Stimulated activated memory B cell treated with anti-CD40 and anti-IgM and Interleukin-4, amounts not matched to agents 10 μg/mL and 1 μg/mL and 100 μg/mL, for 72 hours (primary cell): ENCODE results near the gene SHH.
"Not testable (repeated sequence)": the region's sequence is repeated elsewhere in the genome, so short reads cannot be mapped to it uniquely, and the experiment has no call there.

Source experiments
- ATAC-seq: fragments of 150-1000 bp; cut with Tn5 transposase; 2 replicates; pipeline ENCODE4 v1.10.0; 2021
- H3K27ac Mint-ChIP-seq: one replicate; pipeline ENCODE4 v1.8.0; 2022; ENCODE audit warnings: mild to moderate bottlenecking, mixed read lengths
- H3K27me3 Mint-ChIP-seq: one replicate; pipeline ENCODE4 v1.8.0; 2022; ENCODE audit warnings: mixed read lengths
- H3K36me3 Mint-ChIP-seq: one replicate; pipeline ENCODE4 v1.8.0; 2022; ENCODE audit warnings: mixed read lengths
- H3K4me1 Mint-ChIP-seq: one replicate; pipeline ENCODE4 v1.8.0; 2022; ENCODE audit warnings: mixed read lengths
- H3K4me3 Mint-ChIP-seq: one replicate; pipeline ENCODE4 v1.8.0; 2022; ENCODE audit warnings: mild to moderate bottlenecking, moderate library complexity, mixed read lengths
- H3K9me3 Mint-ChIP-seq: one replicate; pipeline ENCODE4 v1.8.0; 2022; ENCODE audit warnings: mixed read lengths

Gene SHH

GRCh38 chr7:155846936-155847335 lies 34.7 kb upstream of the SHH start:
- Mint-ChIP-seq H3K4me3 (no peak overlapping the region), H3K27me3 (peaks cover 34% of the 10 kb centered on the region), H3K9me3 (no peaks in the 10 kb centered on the region), H3K4me1 (no peaks in the 10 kb centered on the region), H3K27ac (no peak overlapping the region), H3K36me3 (no peaks in the 10 kb centered on the region)
- no peak for ATAC-seq

DNA sequence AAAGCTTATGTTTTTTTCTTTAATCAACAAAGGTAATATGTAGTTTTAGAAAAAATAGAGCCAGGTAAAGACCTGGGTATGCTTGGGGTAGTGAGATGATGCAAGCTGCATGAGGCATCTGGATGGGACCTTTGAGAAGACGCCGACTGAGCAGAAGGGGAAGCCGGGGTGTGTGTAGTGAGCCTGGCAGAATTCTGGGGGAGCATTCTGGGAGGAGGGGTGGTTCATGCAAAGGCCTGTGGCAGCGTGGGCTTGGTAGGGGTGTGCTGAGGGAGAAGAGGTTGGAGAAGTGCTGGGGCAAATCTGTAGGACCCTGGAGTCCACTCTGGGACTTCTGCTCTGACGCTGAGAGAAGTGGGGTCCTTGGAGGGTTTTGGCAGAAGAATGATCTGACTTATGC lies 33.9 kb upstream of the SHH start:
- Mint-ChIP-seq H3K4me1 (no peaks in the 10 kb centered on the region), H3K36me3 (no peaks in the 10 kb centered on the region), H3K27ac (no peak overlapping the region), H3K9me3 (no peaks in the 10 kb centered on the region), H3K4me3 (no peak overlapping the region), H3K27me3 (peaks cover 35% of the 10 kb centered on the region)
- no peak for ATAC-seq

- no peaks in the 10 kb centered on the region for H3K36me3 Mint-ChIP-seq
- H3K4me3 Mint-ChIP-seq = no peak overlapping the region
- peaks cover 29% of the 10 kb centered on the region for H3K27me3 Mint-ChIP-seq
- no peaks in the 10 kb centered on the region for H3K4me1 Mint-ChIP-seq
- no peaks in the 10 kb centered on the region for H3K9me3 Mint-ChIP-seq
- H3K27ac Mint-ChIP-seq = no peak overlapping the region
- no peak for ATAC-seq
These were observed 33.0 kb upstream of the SHH start for GRCh38 chr7:155845226-155845625.

DNA sequence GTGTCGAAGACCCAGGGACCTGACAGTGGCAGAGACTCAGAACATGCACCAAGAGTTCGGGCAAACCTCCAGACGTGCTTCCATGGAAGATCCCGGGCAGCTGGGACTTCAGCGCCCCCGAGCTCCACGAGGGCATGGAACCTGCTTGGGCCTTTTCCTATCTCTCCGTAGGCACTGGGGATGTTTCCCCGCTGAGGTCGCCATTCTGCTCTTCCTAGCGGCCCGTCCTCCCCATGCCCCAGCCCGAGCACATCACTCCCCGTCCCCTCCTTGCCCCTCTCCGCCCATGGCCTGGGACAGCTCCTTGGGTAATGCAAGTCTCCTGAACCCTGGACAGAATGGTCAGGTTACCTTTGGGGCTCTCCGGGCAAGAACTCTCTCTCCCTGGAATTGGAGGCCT lies 32.3 kb upstream of the SHH start:
- no peak for ATAC-seq
- no peaks in the 10 kb centered on the region for H3K36me3 Mint-ChIP-seq
- H3K27me3 Mint-ChIP-seq = peaks cover 22% of the 10 kb centered on the region
- no peaks in the 10 kb centered on the region for H3K4me1 Mint-ChIP-seq
- H3K9me3 Mint-ChIP-seq = no peaks in the 10 kb centered on the region
- no peak overlapping the region for H3K27ac Mint-ChIP-seq
- H3K4me3 Mint-ChIP-seq = no peak overlapping the region

DNA sequence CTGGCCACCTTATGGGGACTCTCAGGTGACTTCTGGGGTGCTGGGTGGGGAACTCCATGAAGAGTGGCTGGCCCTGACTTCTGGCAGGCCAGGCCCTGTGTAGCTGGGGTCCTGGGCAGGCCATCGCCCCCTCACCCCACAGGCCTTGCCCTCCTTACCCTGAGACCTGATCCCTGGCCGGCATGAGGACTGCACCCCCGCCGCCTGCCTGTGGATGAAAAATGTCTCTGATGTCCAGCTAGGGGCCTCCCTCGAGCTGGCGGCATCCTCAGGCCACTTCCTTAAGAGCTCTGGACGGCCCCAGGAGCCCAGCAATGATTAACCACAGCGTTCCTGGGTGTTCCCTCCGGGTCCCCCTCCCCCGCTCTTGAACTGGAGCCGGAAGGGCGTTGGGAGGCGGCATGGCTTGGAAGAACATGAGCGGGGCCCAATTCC lies 31.8 kb upstream of the SHH start:
- Mint-ChIP-seq H3K27ac (no peak overlapping the region), H3K27me3 (peaks cover 18% of the 10 kb centered on the region), H3K9me3 (no peaks in the 10 kb centered on the region), H3K4me1 (no peaks in the 10 kb centered on the region), H3K36me3 (no peaks in the 10 kb centered on the region), H3K4me3 (no peak overlapping the region)
- no peak for ATAC-seq

GRCh38 chr7:155843426-155844018 lies 31.3 kb upstream of the SHH start:
- H3K9me3 Mint-ChIP-seq = no peaks in the 10 kb centered on the region
- no peaks in the 10 kb centered on the region for H3K4me1 Mint-ChIP-seq
- no peaks in the 10 kb centered on the region for H3K36me3 Mint-ChIP-seq
- peaks cover 12% of the 10 kb centered on the region for H3K27me3 Mint-ChIP-seq
- no peak overlapping the region for H3K27ac Mint-ChIP-seq
- ATAC-seq = no peak
- H3K4me3 Mint-ChIP-seq = no peak overlapping the region

DNA sequence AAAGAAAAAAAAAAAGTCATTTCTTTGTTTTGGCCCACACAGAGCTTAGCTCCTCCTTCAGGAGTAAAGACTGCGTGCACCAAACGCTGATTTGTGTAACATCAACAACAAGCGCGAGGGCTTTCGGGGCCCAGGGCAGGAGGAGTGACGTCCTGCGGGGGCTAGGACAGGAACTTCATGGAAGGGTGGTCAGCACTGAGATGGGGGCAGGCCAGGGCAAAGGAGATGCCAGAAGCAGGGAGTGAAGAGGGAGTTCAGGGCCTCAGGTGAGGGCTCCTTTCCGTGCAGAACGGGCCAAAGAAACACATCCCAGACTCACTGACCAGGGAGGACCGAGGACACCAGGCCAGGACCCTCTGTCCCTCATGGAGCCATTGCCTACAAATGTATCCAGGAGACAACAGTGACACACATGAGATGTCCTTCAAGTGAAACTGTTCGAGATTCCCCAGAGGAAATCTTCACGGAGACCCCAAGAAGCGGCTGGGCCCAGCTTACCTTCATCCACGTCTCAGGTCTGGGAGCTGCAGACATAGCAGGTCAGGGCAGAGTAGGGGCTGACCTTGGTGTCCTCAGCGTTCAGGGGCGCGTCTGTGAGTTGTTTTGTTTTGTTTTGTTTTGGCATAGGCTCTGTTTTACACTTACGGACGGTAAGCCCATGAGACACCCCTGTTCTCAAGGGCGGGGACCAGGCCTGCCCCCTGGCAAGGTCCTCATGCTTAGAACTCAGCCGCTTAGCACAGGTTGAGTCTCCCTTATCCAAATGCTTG lies 30.4 kb upstream of the SHH start:
- Mint-ChIP-seq H3K4me3 (no peak overlapping the region), H3K27me3 (peaks cover 11% of the 10 kb centered on the region), H3K4me1 (no peaks in the 10 kb centered on the region), H3K36me3 (no peaks in the 10 kb centered on the region), H3K9me3 (no peaks in the 10 kb centered on the region), H3K27ac (no peak overlapping the region)
- ATAC-seq = no peak

GRCh38 chr7:155840909-155841308 lies 28.6 kb upstream of the SHH start:
- H3K4me1 Mint-ChIP-seq = no peaks in the 10 kb centered on the region

DNA sequence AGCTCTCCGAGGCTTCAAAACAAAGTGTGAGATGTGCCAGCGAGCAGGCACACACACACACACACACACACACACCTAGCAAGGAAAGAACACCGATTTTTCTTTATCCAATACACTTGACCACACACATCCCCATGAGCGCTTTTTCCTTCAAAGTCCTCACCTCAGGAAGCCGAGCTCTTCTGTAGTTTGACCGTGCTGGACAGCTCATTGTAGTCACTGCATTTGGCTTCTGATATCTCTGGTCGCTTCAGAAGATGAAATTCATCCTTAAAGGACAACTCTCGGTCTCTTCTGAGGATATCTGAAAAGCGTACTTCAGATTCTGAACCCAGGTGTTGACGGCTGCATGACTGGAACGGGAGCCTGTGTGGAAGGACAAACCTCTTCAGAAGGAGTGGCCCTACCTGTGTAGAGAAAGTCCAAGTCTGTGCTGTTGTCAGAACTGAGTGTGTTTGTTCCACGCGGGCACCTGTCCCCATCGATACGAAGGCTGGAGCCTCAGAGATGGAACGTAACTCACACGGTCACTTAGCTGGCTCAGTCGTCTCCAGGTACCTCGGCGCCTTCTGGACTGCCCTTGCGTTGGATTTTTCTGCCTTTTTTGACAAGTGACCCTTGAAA lies 28.1 kb upstream of the SHH start:
- no peak overlapping the region for H3K27ac Mint-ChIP-seq
- H3K4me3 Mint-ChIP-seq = no peak overlapping the region
- no peaks in the 10 kb centered on the region for H3K9me3 Mint-ChIP-seq
- no peaks in the 10 kb centered on the region for H3K36me3 Mint-ChIP-seq
- H3K27me3 Mint-ChIP-seq = peaks cover 11% of the 10 kb centered on the region
- no peak for ATAC-seq
- no peaks in the 10 kb centered on the region for H3K4me1 Mint-ChIP-seq

More at GRCh38 chr7:155840909-155841308, 28.6 kb upstream of the SHH start:
- no peak for ATAC-seq
- H3K27ac Mint-ChIP-seq = no peak overlapping the region
- no peaks in the 10 kb centered on the region for H3K36me3 Mint-ChIP-seq
- H3K27me3 Mint-ChIP-seq = peaks cover 11% of the 10 kb centered on the region
- H3K4me3 Mint-ChIP-seq = no peak overlapping the region
- H3K9me3 Mint-ChIP-seq = no peaks in the 10 kb centered on the region

DNA sequence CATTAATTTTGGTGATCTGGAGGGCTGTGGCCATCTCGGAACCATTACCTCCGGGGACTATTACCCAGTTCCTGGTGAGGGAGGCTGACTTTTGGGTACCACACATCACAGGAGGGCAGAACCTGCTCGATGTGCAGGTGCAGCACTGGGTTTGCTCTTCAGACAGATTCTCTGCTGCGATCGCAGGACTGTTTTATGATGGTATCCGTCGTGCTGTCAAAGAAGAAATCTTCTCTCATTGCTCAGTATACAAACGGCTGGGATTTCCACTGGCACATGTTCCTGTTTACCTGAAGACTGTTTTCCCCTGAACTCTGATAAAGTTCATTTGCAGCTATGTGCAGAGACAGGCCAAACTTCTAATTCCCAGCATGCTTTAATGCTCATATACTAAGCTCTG lies 27.2 kb upstream of the SHH start:
- Mint-ChIP-seq H3K36me3 (no peaks in the 10 kb centered on the region), H3K4me3 (no peak overlapping the region), H3K9me3 (no peaks in the 10 kb centered on the region), H3K4me1 (no peaks in the 10 kb centered on the region), H3K27me3 (peaks cover 11% of the 10 kb centered on the region), H3K27ac (no peak overlapping the region)
- no peak for ATAC-seq

GRCh38 chr7:155838312-155838711 lies 26.0 kb upstream of the SHH start:
- H3K9me3 Mint-ChIP-seq, ATAC-seq, H3K27ac Mint-ChIP-seq, H3K36me3 Mint-ChIP-seq, H3K4me1 Mint-ChIP-seq, H3K4me3 Mint-ChIP-seq: not testable (repeated sequence)
- H3K27me3 Mint-ChIP-seq = peaks cover 11% of the 10 kb centered on the region

- Mint-ChIP-seq H3K27me3 (peaks cover 6% of the 10 kb centered on the region), H3K4me3 (no peak overlapping the region), H3K9me3 (no peaks in the 10 kb centered on the region), H3K27ac (no peak overlapping the region), H3K36me3 (no peaks in the 10 kb centered on the region), H3K4me1 (no peaks in the 10 kb centered on the region)
- no peak for ATAC-seq
These were observed 24.8 kb upstream of the SHH start for GRCh38 chr7:155837126-155837479.

GRCh38 chr7:155836216-155837125 lies 24.2 kb upstream of the SHH start:
- H3K9me3 Mint-ChIP-seq = no peaks in the 10 kb centered on the region
- no peaks in the 10 kb centered on the region for H3K4me1 Mint-ChIP-seq
- H3K27ac Mint-ChIP-seq = no peak overlapping the region
- ATAC-seq = peak; percentile 24
- H3K36me3 Mint-ChIP-seq = no peaks in the 10 kb centered on the region
- H3K4me3 Mint-ChIP-seq = no peak overlapping the region
- H3K27me3 Mint-ChIP-seq = peaks cover 3% of the 10 kb centered on the region

DNA sequence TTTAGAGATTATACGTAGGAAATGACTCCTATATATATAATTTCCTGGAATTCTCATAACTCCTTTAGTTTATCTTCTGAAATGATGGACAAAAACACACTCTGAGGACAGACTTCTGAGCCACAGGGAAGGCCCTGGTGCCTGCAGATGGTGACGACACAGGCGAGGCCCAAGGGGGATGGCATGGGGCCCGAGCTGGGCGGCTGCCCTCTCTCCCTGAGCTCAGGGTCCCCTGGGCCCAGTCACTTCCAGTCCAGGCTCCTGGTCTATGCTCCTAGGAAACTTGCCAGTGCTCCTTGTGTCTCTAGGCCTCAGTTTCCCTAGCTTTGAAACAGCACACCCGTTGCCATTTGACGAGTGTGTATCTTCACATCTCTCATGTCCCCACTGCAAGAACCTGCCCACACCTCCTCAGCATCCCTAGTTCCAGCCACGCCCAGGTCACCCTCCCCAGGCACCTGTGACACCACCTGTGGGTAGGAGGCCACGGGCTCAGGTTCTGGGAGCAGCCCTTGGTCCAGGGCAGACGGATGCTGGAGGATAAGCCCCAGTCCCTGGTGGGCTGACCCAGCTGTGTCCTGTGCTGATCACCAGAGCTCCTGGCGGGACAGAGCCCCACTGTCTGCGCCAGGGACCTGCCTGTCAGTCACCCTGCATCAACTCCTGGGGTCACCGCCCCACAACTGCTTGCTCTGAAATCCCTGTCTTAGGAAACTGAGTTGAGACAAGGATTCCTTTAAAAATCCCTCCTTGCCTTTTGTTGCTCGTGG lies 23.4 kb upstream of the SHH start:
- Mint-ChIP-seq H3K4me1 (no peaks in the 10 kb centered on the region), H3K27me3 (peaks cover 11% of the 10 kb centered on the region), H3K4me3 (no peak overlapping the region), H3K9me3 (no peaks in the 10 kb centered on the region), H3K36me3 (no peaks in the 10 kb centered on the region), H3K27ac (no peak overlapping the region)
- ATAC-seq = no peak
